ENCODE data around the gene FDX2. TPM values are rescaled to one million over a fixed set of nuclear protein-coding genes. Genes with fewer than 3 reads are reported as not detected.

FDX2 gene
- total RNA-seq, 1 donor from 2014 or later, result 24.7 TPM

DNA sequence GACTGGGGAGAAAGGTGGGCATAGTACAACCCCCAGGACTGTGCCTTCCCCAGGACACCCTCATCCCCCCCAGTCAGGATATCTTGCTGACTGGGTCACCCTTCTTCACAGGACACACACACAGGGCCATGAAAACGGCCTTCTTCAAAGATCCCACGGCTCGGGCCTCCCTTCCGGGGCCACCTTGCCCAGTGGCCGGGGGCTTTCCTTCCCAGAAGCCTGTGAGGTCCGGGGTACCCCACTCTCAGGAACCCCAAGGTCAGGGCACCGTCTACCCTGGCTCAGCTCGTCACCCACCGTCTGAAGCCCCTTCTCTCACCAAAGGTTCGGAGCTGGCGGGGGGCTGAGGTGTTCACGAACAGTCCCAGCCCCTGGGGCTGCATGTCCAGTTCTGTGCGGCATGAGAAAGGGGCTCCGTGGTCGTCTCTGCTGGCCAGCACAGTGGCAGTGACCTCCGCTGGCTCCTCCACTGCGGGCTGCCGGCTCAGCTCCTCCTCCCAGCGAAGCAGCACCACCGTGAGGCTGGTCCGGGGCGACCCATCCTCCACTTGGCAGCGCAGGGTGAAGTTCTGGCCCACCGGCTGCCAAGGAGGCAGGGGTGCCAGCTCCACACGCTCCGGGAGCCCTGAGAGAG lies 19.7 kb upstream of the FDX2 start:
- no peaks in the 10 kb centered on the region for H3K9me3 Mint-ChIP-seq (ENCODE audit: low read depth)
- no peaks in the 10 kb centered on the region for H3K36me3 Mint-ChIP-seq (ENCODE audit: insufficient read depth)
- TF ChIP-seq CTCF (IDR thresholded peaks at IDR 0.05; ENCODE audit: unreplicated experiment), result no peak
- no peak overlapping the region for H3K27ac Mint-ChIP-seq
- H3K27me3 Mint-ChIP-seq, result peaks cover 7% of the 10 kb centered on the region
- H3K4me1 Mint-ChIP-seq (ENCODE audit: low read depth), result peaks cover 12% of the 10 kb centered on the region
- H3K4me3 Mint-ChIP-seq (ENCODE audit: low read depth), result peak overlapping the region; percentile 96
- no peak for DNase-seq (ENCODE audit: low spot score, unreplicated experiment)

GRCh38 chr19:10334588-10335351 lies 19.0 kb upstream of the FDX2 start:
- Mint-ChIP-seq H3K4me3 (ENCODE audit: low read depth) (peak overlapping the region; percentile 96), H3K36me3 (ENCODE audit: insufficient read depth) (no peaks in the 10 kb centered on the region), H3K27me3 (peaks cover 7% of the 10 kb centered on the region), H3K9me3 (ENCODE audit: low read depth) (no peaks in the 10 kb centered on the region), H3K27ac (peak overlapping the region; percentile 49), H3K4me1 (ENCODE audit: low read depth) (peaks cover 12% of the 10 kb centered on the region)
- TF ChIP-seq CTCF (IDR thresholded peaks at IDR 0.05; ENCODE audit: unreplicated experiment), result peak; percentile 21
- DNase-seq (ENCODE audit: low spot score, unreplicated experiment), result peak; percentile 86

DNA sequence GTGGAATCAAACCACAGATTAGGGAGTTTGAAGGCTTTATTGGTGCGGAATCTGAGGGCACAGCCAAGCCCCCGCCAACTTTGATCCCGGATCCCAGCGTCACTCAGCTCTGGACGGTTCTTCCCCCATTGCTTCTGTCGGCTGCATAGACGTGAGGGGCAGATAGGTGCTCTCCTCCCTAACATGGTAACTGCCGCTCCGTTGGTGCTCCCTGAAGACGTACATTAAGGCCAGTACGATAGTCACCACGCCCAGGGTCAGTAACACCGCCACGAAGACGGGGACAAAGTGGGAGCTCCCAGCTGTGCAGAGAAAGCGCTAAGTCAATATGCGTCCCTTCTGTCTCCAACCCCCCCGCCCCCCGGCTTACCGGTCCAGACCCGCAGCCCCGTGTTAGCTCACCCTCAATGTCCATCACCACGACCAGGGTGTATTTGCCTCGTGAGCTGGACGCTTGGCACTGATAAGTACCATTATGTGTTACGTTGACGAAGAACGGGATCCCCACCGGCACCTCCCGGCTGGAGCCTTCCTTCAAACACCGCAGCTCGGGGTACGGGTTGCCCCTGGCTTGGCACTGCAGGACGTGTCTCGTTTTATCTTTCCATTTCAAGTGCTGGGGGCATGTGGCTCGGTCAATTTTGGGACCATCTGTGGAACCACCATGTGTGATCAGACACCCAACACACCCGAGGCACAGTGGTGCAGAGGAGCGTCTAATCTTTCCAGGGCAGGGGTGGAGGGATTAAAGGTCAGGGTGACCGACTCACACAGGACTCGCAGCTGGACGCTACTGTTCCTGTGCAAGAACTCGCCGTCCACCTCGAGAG lies 18.2 kb upstream of the FDX2 start:
- no peak for DNase-seq (ENCODE audit: low spot score, unreplicated experiment)

DNA sequence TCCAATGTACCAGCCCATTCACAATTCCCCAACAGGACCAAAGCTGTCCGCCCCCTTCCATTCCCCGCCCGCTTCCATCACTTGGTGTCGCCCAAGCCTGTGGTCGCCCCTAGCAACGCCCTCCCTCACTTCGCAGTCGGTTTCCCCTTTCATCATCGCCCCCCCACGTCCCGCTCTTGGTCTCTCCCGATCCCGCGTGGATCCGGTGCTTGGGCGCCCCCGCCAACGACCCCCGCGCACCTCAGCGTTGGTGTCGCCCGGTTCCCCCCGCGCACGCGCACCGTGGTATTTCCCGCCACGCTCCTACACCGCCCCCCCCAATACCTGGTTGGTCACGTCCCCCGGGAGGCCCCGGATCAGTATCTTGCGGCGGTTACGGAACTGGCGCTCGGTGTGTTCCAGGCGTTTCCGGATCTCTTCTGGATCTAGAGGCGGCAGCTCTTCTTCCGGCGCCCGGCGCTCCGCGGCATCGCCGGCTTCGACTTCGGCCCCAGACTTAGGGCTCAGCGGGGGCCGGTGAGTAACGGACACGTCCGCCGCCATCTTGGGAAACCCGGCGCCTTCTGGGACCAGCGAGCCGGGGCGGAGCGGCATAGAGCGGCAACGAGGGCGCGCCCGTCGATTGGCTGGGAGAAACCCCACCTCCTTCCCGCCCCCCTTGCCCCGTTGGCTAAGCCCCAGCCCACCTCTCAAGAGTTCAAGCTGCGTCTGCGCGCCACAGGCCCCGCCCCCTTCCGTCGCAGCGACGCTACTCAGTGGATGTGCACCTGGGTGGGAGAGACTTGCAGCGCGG lies 17.3 kb upstream of the FDX2 start, which contains the start of gene RAVER1:
Gene RAVER1, minus strand, starts transcription at position 565 of the 793 bp plus-strand sequence. Its CDS starts 22 bp downstream, at position 543.
- H3K36me3 Mint-ChIP-seq (ENCODE audit: insufficient read depth), result no peaks in the 10 kb centered on the region
- H3K9me3 Mint-ChIP-seq (ENCODE audit: low read depth), result no peaks in the 10 kb centered on the region
- H3K4me3 Mint-ChIP-seq (ENCODE audit: low read depth), result peak within 1 kb of the TSS; percentile 96
- H3K4me1 Mint-ChIP-seq (ENCODE audit: low read depth), result peaks cover 12% of the 10 kb centered on the region
- H3K27me3 Mint-ChIP-seq, result no peaks in the 10 kb centered on the region
- peak; percentile 94 for DNase-seq (ENCODE audit: low spot score, unreplicated experiment)
- H3K27ac Mint-ChIP-seq, result peak within 1 kb of the TSS; percentile 96
- no peak for TF ChIP-seq CTCF (IDR thresholded peaks at IDR 0.05; ENCODE audit: unreplicated experiment)

More for the DNA sequence above, 18.2 kb upstream of the FDX2 start:
- Mint-ChIP-seq H3K27ac (peak overlapping the region; percentile 90), H3K4me3 (ENCODE audit: low read depth) (peak overlapping the region; percentile 96), H3K4me1 (ENCODE audit: low read depth) (peaks cover 12% of the 10 kb centered on the region), H3K36me3 (ENCODE audit: insufficient read depth) (no peaks in the 10 kb centered on the region), H3K9me3 (ENCODE audit: low read depth) (no peaks in the 10 kb centered on the region), H3K27me3 (peaks cover 6% of the 10 kb centered on the region)
- TF ChIP-seq CTCF (IDR thresholded peaks at IDR 0.05; ENCODE audit: unreplicated experiment), result no peak
